Natural killer cell (primary cell): ENCODE measurements around the gene TMPRSS11E. TPM values are rescaled to one million over a fixed set of nuclear protein-coding genes. Genes with fewer than 3 reads are reported as not detected.

ENCODE experiments used
- ATAC-seq, 3 donors: fragments of 150-1000 bp in 2 of 3; fragments of 200-7000 bp in 1 of 3; cut with Tn5 transposase; 1 replicate in 1 of 3; 2 replicates in 2 of 3; pipeline ENCODE4 v1.10.0; 2021; ENCODE audit warnings: mild to moderate bottlenecking in 2 of 3, moderate library complexity in 2 of 3
- DNase-seq, 2 donors: peaks; one replicate each; pipeline versions ENCODE4 v3.0.0 to v3.0.0-alpha.2; 2013 to 2021; ENCODE audit warnings: mixed read lengths in 1 of 2
- H3K27ac ChIP-seq: one replicate; pipeline ENCODE4 v1.5.1; 2013; ENCODE audit warnings: mild to moderate bottlenecking, low read length
- H3K27me3 ChIP-seq: one replicate; pipeline ENCODE4 v1.6.1; 2013; ENCODE audit warnings: low read length; ENCODE audit not compliant: control insufficient read depth, insufficient read depth
- H3K36me3 ChIP-seq: one replicate; pipeline ENCODE4 v1.6.1; 2013; ENCODE audit warnings: low read length; ENCODE audit not compliant: control insufficient read depth, insufficient read depth
- H3K4me1 ChIP-seq: one replicate; pipeline ENCODE4 v1.6.1; 2013; ENCODE audit warnings: low read length; ENCODE audit not compliant: control insufficient read depth, insufficient read depth
- H3K4me3 ChIP-seq: one replicate; pipeline ENCODE4 v1.5.1; 2013; ENCODE audit warnings: low read length
- H3K9me3 ChIP-seq: one replicate; pipeline ENCODE4 v1.6.1; 2013; ENCODE audit warnings: low read length; ENCODE audit not compliant: control insufficient read depth, insufficient read depth
- H3K27ac Mint-ChIP-seq, 2 donors: one replicate each; pipeline ENCODE4 v1.8.0; 2022; ENCODE audit warnings: mild to moderate bottlenecking in 2 of 2, mixed read lengths in 2 of 2, moderate library complexity in 1 of 2
- H3K27me3 Mint-ChIP-seq, 2 donors: one replicate each; pipeline ENCODE4 v1.8.0; 2022; ENCODE audit warnings: low read depth in 2 of 2, mixed read lengths in 2 of 2
- H3K36me3 Mint-ChIP-seq: one replicate; pipeline ENCODE4 v1.8.0; 2022; ENCODE audit warnings: mixed read lengths
- H3K4me1 Mint-ChIP-seq, 2 donors: one replicate each; pipeline ENCODE4 v1.8.0; 2022; ENCODE audit warnings: mixed read lengths in 2 of 2
- H3K4me3 Mint-ChIP-seq: one replicate; pipeline ENCODE4 v1.8.0; 2022; ENCODE audit warnings: mild to moderate bottlenecking, moderate library complexity, mixed read lengths
- H3K9me3 Mint-ChIP-seq, 2 donors: one replicate each; pipeline ENCODE4 v1.8.0; 2022; ENCODE audit warnings: mixed read lengths in 2 of 2
- CTCF ChIP-seq: fragments of 200-600 bp; IDR thresholded peaks from one replicate; pipeline ENCODE4 v1.8.0; 2022; ENCODE audit warnings: antibody characterized with exemption
- WGBS: methylation state at CpG from one replicate; pipeline ENCODE4 v1.1.7; 2013; ENCODE audit warnings: missing lambda C conversion rate; ENCODE audit not compliant: insufficient coverage; 5-methylcytosine and 5-hydroxymethylcytosine counted together
- intact Hi-C: fragments of 100-400 bp; cut with micrococcal nuclease; formaldehyde crosslinking; loops from one replicate; pipeline ENCODE4 v1.14.2; 2022
- total RNA-seq, 4 donors: library from RNA; stranded (reverse); fragments of 120-200 nt in 1 of 4; gene quantifications; one replicate each; pipeline versions ENCODE4 v1.2.3 to v1.2.4, GENCODE V29; 2013 to 2022

TMPRSS11E gene
- total RNA-seq, 3 donors from 2014 or later (not counting 1 experiment from before 2014, with no cell fraction given), result not detected

GRCh38 chr4:68430337-68430736, 16.9 kb upstream of the TMPRSS11E start:
- H3K4me3 ChIP-seq, result no peak overlapping the region
- H3K4me1 ChIP-seq, result no peaks in the 10 kb centered on the region
- no peaks in the 10 kb centered on the region for H3K36me3 ChIP-seq
- no peaks in the 10 kb centered on the region for H3K9me3 ChIP-seq
- no peaks in the 10 kb centered on the region for H3K27me3 Mint-ChIP-seq
- no peak for DNase-seq
- intact Hi-C loops, result no loop called here
- WGBS, result 100% methylated on average over 1 of the region's 1 CpG
- no peaks in the 10 kb centered on the region for H3K4me1 Mint-ChIP-seq
- H3K36me3 Mint-ChIP-seq, result no peaks in the 10 kb centered on the region
- H3K27ac ChIP-seq, result no peak overlapping the region
- no peaks in the 10 kb centered on the region for H3K27me3 ChIP-seq
- ATAC-seq, result no peak
- H3K4me3 Mint-ChIP-seq, result no peak overlapping the region
- H3K9me3 Mint-ChIP-seq, result no peaks in the 10 kb centered on the region
- no peak overlapping the region for H3K27ac Mint-ChIP-seq
- no peak for TF ChIP-seq CTCF

- H3K9me3 Mint-ChIP-seq, result no peaks in the 10 kb centered on the region
- Histone ChIP-seq H3K36me3 (no peaks in the 10 kb centered on the region), H3K9me3 (no peaks in the 10 kb centered on the region), H3K4me1 (no peaks in the 10 kb centered on the region), H3K27me3 (no peaks in the 10 kb centered on the region), H3K27ac (no peak overlapping the region), H3K4me3 (no peak overlapping the region)
- no peak overlapping the region for H3K4me3 Mint-ChIP-seq
- ATAC-seq (no peak), DNase-seq (no peak)
- no peak for TF ChIP-seq CTCF
- no peaks in the 10 kb centered on the region for H3K36me3 Mint-ChIP-seq
- H3K27me3 Mint-ChIP-seq, result no peaks in the 10 kb centered on the region
- H3K4me1 Mint-ChIP-seq, result no peaks in the 10 kb centered on the region
- H3K27ac Mint-ChIP-seq, result no peak overlapping the region
- intact Hi-C loops, result no loop called here
Measured at GRCh38 chr4:68432320-68432719, 14.9 kb upstream of the TMPRSS11E start.

- no peaks in the 10 kb centered on the region for H3K36me3 Mint-ChIP-seq
- no peak overlapping the region for H3K27ac Mint-ChIP-seq
- H3K4me1 ChIP-seq, result no peaks in the 10 kb centered on the region
- ATAC-seq (no peak), DNase-seq (no peak)
- H3K9me3 ChIP-seq, result no peaks in the 10 kb centered on the region
- TF ChIP-seq CTCF, result no peak
- WGBS, result 91% methylated on average over 4 of the region's 5 CpGs
- no peak overlapping the region for H3K27ac ChIP-seq
- no peak overlapping the region for H3K4me3 ChIP-seq
- H3K27me3 Mint-ChIP-seq, result no peaks in the 10 kb centered on the region
- no peaks in the 10 kb centered on the region for H3K4me1 Mint-ChIP-seq
- H3K27me3 ChIP-seq, result no peaks in the 10 kb centered on the region
- intact Hi-C loops, result no loop called here
- H3K4me3 Mint-ChIP-seq, result no peak overlapping the region
- no peaks in the 10 kb centered on the region for H3K36me3 ChIP-seq
- H3K9me3 Mint-ChIP-seq, result no peaks in the 10 kb centered on the region
Measured at GRCh38 chr4:68433582-68433981, 13.7 kb upstream of the TMPRSS11E start.

- Histone ChIP-seq H3K27me3 (no peaks in the 10 kb centered on the region), H3K4me1 (no peaks in the 10 kb centered on the region), H3K36me3 (no peaks in the 10 kb centered on the region), H3K9me3 (no peaks in the 10 kb centered on the region), H3K27ac (no peak overlapping the region), H3K4me3 (no peak overlapping the region)
- Mint-ChIP-seq H3K36me3 (no peaks in the 10 kb centered on the region), H3K27me3 (no peaks in the 10 kb centered on the region), H3K4me3 (no peak overlapping the region), H3K9me3 (no peaks in the 10 kb centered on the region), H3K4me1 (no peaks in the 10 kb centered on the region), H3K27ac (no peak overlapping the region)
- no CpG with 5 or more reads among the region's 1 CpG for WGBS
- no peak for TF ChIP-seq CTCF
- ATAC-seq (no peak), DNase-seq (no peak)
- intact Hi-C loops, result no loop called here
Measured at GRCh38 chr4:68434277-68434676, 13.0 kb upstream of the TMPRSS11E start.
